Measurements from ENCODE around the gene FAM117B.

- TF ChIP-seq CTCF (IDR thresholded peaks at IDR 0.05 in 2 of 3, conservative IDR thresholded peaks at IDR 0.05 in 1 of 3; ENCODE audit: borderline replicate concordance in 1 of 3, insufficient read depth in 1 of 3, low read depth in 2 of 3, low read length in 2 of 3) (no peak), ZNF274 (IDR thresholded peaks at IDR 0.05; ENCODE audit: low read depth, low read length) (no peak), EZH2phosphoT487 (IDR thresholded peaks at IDR 0.05; ENCODE audit: borderline replicate concordance) (no peak), ZBTB33 (IDR thresholded peaks at IDR 0.05; ENCODE audit: extremely low read depth, insufficient replicate concordance, low read length) (no peak), REST (IDR thresholded peaks at IDR 0.05; ENCODE audit: low read depth) (no peak), POLR2A (IDR thresholded peaks at IDR 0.05; ENCODE audit: borderline replicate concordance, extremely low read depth, insufficient read depth, insufficient read length) (no peak), MAX (IDR thresholded peaks at IDR 0.05) (no peak), SIN3A (IDR thresholded peaks at IDR 0.05; ENCODE audit: low read depth) (no peak)
These were observed 851 bp downstream of the FAM117B start for GRCh38 chr2:202635428-202636212.
